Naive B cell (primary cell): ENCODE data around the gene ZNF335. TPM values are rescaled to one million over a fixed set of nuclear protein-coding genes. Genes with fewer than 3 reads are reported as not detected.
A peak's percentile ranks its signal among the peaks of the same experiment; 100 is the strongest.

Experiments used
- ATAC-seq, 2 donors: fragments of 150-1000 bp; cut with Tn5 transposase; 2 replicates each; pipeline ENCODE4 v1.10.0; 2021; ENCODE audit warnings: low read depth in 2 of 2, mild to moderate bottlenecking in 2 of 2, moderate library complexity in 2 of 2
- DNase-seq: peaks from one replicate; pipeline ENCODE4 v3.0.0; 2022
- H3K27ac Mint-ChIP-seq, 6 donors: one replicate each; pipeline ENCODE4 v1.8.0; 2020 to 2022; ENCODE audit warnings: mild to moderate bottlenecking in 6 of 6, mixed read lengths in 6 of 6, moderate library complexity in 5 of 6, inconsistent platforms in 2 of 6
- H3K27me3 Mint-ChIP-seq, 3 donors: one replicate each; pipeline ENCODE4 v1.8.0; 2021 to 2022; ENCODE audit warnings: mixed read lengths in 3 of 3, mild to moderate bottlenecking in 1 of 3
- H3K36me3 Mint-ChIP-seq, 2 donors: one replicate each; pipeline ENCODE4 v1.8.0; 2020 to 2022; ENCODE audit warnings: mixed read lengths in 2 of 2, inconsistent platforms in 1 of 2, mild to moderate bottlenecking in 1 of 2
- H3K4me1 Mint-ChIP-seq, 3 donors: one replicate each; pipeline ENCODE4 v1.8.0; 2020 to 2022; ENCODE audit warnings: mixed read lengths in 3 of 3, inconsistent platforms in 1 of 3, mild to moderate bottlenecking in 1 of 3, moderate library complexity in 1 of 3
- H3K4me3 Mint-ChIP-seq, 8 donors: one replicate each; pipeline ENCODE4 v1.8.0; 2020 to 2022; ENCODE audit warnings: mild to moderate bottlenecking in 8 of 8, mixed read lengths in 8 of 8, moderate library complexity in 8 of 8, inconsistent platforms in 2 of 8
- H3K9me3 Mint-ChIP-seq, 7 donors: one replicate each; pipeline ENCODE4 v1.8.0; 2020 to 2022; ENCODE audit warnings: mixed read lengths in 7 of 7, mild to moderate bottlenecking in 5 of 7, inconsistent platforms in 2 of 7, moderate library complexity in 1 of 7
- polyA plus RNA-seq, 6 donors: library from polyadenylated mRNA; unstranded; fragments of 300-500 nt; fragmentation: Illumina TruSeq; gene quantifications; one replicate each; pipeline ENCODE4 v1.2.3, GENCODE V29; 2021; ENCODE audit warnings: low read depth in 6 of 6

The ZNF335 gene
- polyA plus RNA-seq, 6 donors from 2014 or later: 10.4 to 24.3 (median 15.5) TPM

- H3K27ac Mint-ChIP-seq: peak overlapping the region in 5 of 6 donors; percentile 50 to 94 (median 87)
- ATAC-seq: peak; percentile 48 to 54
- DNase-seq: no peak
- H3K27me3 Mint-ChIP-seq: peaks cover 48 to 54% (median 53%) of the 10 kb centered on the region in 3 donors
- peak overlapping the region; percentile 70 to 93 (median 84) for H3K4me3 Mint-ChIP-seq
- peaks cover 0 to 13% of the 10 kb centered on the region in 2 donors for H3K36me3 Mint-ChIP-seq
- peaks cover 0 to 8% (median 3%) of the 10 kb centered on the region in 7 donors for H3K9me3 Mint-ChIP-seq
- H3K4me1 Mint-ChIP-seq: peaks cover 65 to 85% (median 75%) of the 10 kb centered on the region in 3 donors
These were observed 38.7 kb upstream of the ZNF335 start for GRCh38 chr20:46010491-46011391.

- H3K9me3 Mint-ChIP-seq: peaks cover 0 to 8% (median 3%) of the 10 kb centered on the region in 7 donors
- H3K4me1 Mint-ChIP-seq: peaks cover 75 to 92% (median 85%) of the 10 kb centered on the region in 3 donors
These were observed 37.8 kb upstream of the ZNF335 start for GRCh38 chr20:46009816-46010215.

GRCh38 chr20:46007671-46008070, 35.7 kb upstream of the ZNF335 start:
- ATAC-seq: no peak
- H3K27ac Mint-ChIP-seq: peak overlapping the region in 2 of 6 donors; percentile 54 to 81

More at GRCh38 chr20:46009816-46010215, 37.8 kb upstream of the ZNF335 start:
- Mint-ChIP-seq H3K36me3 (peaks cover 0 to 13% of the 10 kb centered on the region in 2 donors), H3K27me3 (peaks cover 48 to 53% (median 48%) of the 10 kb centered on the region in 3 donors), H3K4me3 (peak overlapping the region in 7 of 8 donors; percentile 8 to 88 (median 61)), H3K27ac (peak overlapping the region in 2 of 6 donors; percentile 50 to 88)
- ATAC-seq (no peak), DNase-seq (no peak)

GRCh38 chr20:46006964-46007363, 35.0 kb upstream of the ZNF335 start:
- H3K36me3 Mint-ChIP-seq: peaks cover 0 to 11% of the 10 kb centered on the region in 2 donors
- no peak for DNase-seq
- H3K4me3 Mint-ChIP-seq: peak overlapping the region in 2 of 8 donors; percentile 15 to 34
- H3K27ac Mint-ChIP-seq: peak overlapping the region in 2 of 6 donors; percentile 54 to 58
- ATAC-seq: no peak
- peaks cover 34 to 35% (median 34%) of the 10 kb centered on the region in 3 donors for H3K27me3 Mint-ChIP-seq
- H3K9me3 Mint-ChIP-seq: peaks cover 0 to 7% (median 3%) of the 10 kb centered on the region in 7 donors
- peaks cover 72 to 89% (median 81%) of the 10 kb centered on the region in 3 donors for H3K4me1 Mint-ChIP-seq

More at GRCh38 chr20:46007671-46008070, 35.7 kb upstream of the ZNF335 start:
- Mint-ChIP-seq H3K4me1 (peaks cover 73 to 94% (median 83%) of the 10 kb centered on the region in 3 donors), H3K9me3 (peaks cover 0 to 8% (median 3%) of the 10 kb centered on the region in 7 donors), H3K27me3 (peaks cover 40 to 41% (median 41%) of the 10 kb centered on the region in 3 donors), H3K36me3 (peaks cover 0 to 13% of the 10 kb centered on the region in 2 donors), H3K4me3 (peak overlapping the region in 7 of 8 donors; percentile 27 to 85 (median 68))
- no peak for DNase-seq

- peaks cover 0 to 3% of the 10 kb centered on the region in 2 donors for H3K36me3 Mint-ChIP-seq
- peaks cover 26 to 28% (median 26%) of the 10 kb centered on the region in 3 donors for H3K27me3 Mint-ChIP-seq
- peaks cover 64 to 81% (median 73%) of the 10 kb centered on the region in 3 donors for H3K4me1 Mint-ChIP-seq
- peak overlapping the region in 4 of 6 donors; percentile 34 to 92 (median 61) for H3K27ac Mint-ChIP-seq
- ATAC-seq (no peak), DNase-seq (no peak)
- H3K4me3 Mint-ChIP-seq: peak overlapping the region in 7 of 8 donors; percentile 6 to 91 (median 76)
- H3K9me3 Mint-ChIP-seq: no peaks in the 10 kb centered on the region
These were observed 34.2 kb upstream of the ZNF335 start for GRCh38 chr20:46006022-46006705.

GRCh38 chr20:46004889-46005473, 33.0 kb upstream of the ZNF335 start:
- Mint-ChIP-seq H3K36me3 (no peaks in the 10 kb centered on the region), H3K9me3 (no peaks in the 10 kb centered on the region), H3K27me3 (peaks cover 14 to 20% (median 17%) of the 10 kb centered on the region in 3 donors), H3K27ac (peak overlapping the region; percentile 53 to 80 (median 73)), H3K4me1 (peaks cover 58 to 78% (median 69%) of the 10 kb centered on the region in 3 donors), H3K4me3 (peak overlapping the region; percentile 38 to 91 (median 78))
- DNase-seq (peak; percentile 74), ATAC-seq (peak; percentile 72 to 76)

GRCh38 chr20:46004187-46004586, 32.2 kb upstream of the ZNF335 start:
- H3K4me3 Mint-ChIP-seq: peak overlapping the region in 6 of 8 donors; percentile 35 to 84 (median 76)
- H3K27me3 Mint-ChIP-seq: peaks cover 8 to 12% (median 10%) of the 10 kb centered on the region in 3 donors
- no peak for DNase-seq
- no peaks in the 10 kb centered on the region for H3K9me3 Mint-ChIP-seq
- ATAC-seq: no peak
- H3K36me3 Mint-ChIP-seq: no peaks in the 10 kb centered on the region
- H3K4me1 Mint-ChIP-seq: peaks cover 54 to 77% (median 65%) of the 10 kb centered on the region in 3 donors
- peak overlapping the region in 2 of 6 donors; percentile 43 to 51 for H3K27ac Mint-ChIP-seq

- no peak for ATAC-seq
- Mint-ChIP-seq H3K4me1 (peaks cover 51 to 77% (median 65%) of the 10 kb centered on the region in 3 donors), H3K36me3 (no peaks in the 10 kb centered on the region), H3K27me3 (peaks cover 9 to 22% (median 17%) of the 10 kb centered on the region in 3 donors), H3K4me3 (no peak overlapping the region), H3K9me3 (no peaks in the 10 kb centered on the region), H3K27ac (no peak overlapping the region)
- DNase-seq: no peak
These were observed 30.0 kb upstream of the ZNF335 start for GRCh38 chr20:46002008-46002407.

GRCh38 chr20:46001498-46001897, 29.5 kb upstream of the ZNF335 start:
- H3K27ac Mint-ChIP-seq: no peak overlapping the region
- H3K36me3 Mint-ChIP-seq: no peaks in the 10 kb centered on the region
- peaks cover 50 to 75% (median 65%) of the 10 kb centered on the region in 3 donors for H3K4me1 Mint-ChIP-seq
- H3K4me3 Mint-ChIP-seq: no peak overlapping the region
- H3K9me3 Mint-ChIP-seq: no peaks in the 10 kb centered on the region
- no peak for DNase-seq
- H3K27me3 Mint-ChIP-seq: peaks cover 9 to 24% (median 21%) of the 10 kb centered on the region in 3 donors
- no peak for ATAC-seq

- Mint-ChIP-seq H3K27ac (peak overlapping the region in 1 of 6 donors; percentile 33), H3K4me3 (peak overlapping the region in 3 of 8 donors; percentile 17 to 56 (median 42)), H3K27me3 (peaks cover 9 to 32% (median 23%) of the 10 kb centered on the region in 3 donors), H3K9me3 (no peaks in the 10 kb centered on the region), H3K36me3 (no peaks in the 10 kb centered on the region), H3K4me1 (peaks cover 44 to 66% (median 56%) of the 10 kb centered on the region in 3 donors)
- no peak for DNase-seq
- no peak for ATAC-seq
These were observed 28.4 kb upstream of the ZNF335 start for GRCh38 chr20:46000262-46000996.

- DNase-seq (no peak), ATAC-seq (no peak)
- H3K27me3 Mint-ChIP-seq: peaks cover 13 to 39% (median 30%) of the 10 kb centered on the region in 3 donors
- H3K4me1 Mint-ChIP-seq: peaks cover 42 to 59% (median 56%) of the 10 kb centered on the region in 3 donors
- H3K9me3 Mint-ChIP-seq: no peaks in the 10 kb centered on the region
- no peaks in the 10 kb centered on the region for H3K36me3 Mint-ChIP-seq
- H3K27ac Mint-ChIP-seq: no peak overlapping the region
- H3K4me3 Mint-ChIP-seq: peak overlapping the region in 1 of 8 donors; percentile 17
These were observed 27.7 kb upstream of the ZNF335 start for GRCh38 chr20:45999557-46000261.
